ENCODE measurements around the gene ZNF655.
"Not testable (repeated sequence)": the region's sequence is repeated elsewhere in the genome, so short reads cannot be mapped to it uniquely, and the experiment has no call there.

ZNF655 gene

DNA sequence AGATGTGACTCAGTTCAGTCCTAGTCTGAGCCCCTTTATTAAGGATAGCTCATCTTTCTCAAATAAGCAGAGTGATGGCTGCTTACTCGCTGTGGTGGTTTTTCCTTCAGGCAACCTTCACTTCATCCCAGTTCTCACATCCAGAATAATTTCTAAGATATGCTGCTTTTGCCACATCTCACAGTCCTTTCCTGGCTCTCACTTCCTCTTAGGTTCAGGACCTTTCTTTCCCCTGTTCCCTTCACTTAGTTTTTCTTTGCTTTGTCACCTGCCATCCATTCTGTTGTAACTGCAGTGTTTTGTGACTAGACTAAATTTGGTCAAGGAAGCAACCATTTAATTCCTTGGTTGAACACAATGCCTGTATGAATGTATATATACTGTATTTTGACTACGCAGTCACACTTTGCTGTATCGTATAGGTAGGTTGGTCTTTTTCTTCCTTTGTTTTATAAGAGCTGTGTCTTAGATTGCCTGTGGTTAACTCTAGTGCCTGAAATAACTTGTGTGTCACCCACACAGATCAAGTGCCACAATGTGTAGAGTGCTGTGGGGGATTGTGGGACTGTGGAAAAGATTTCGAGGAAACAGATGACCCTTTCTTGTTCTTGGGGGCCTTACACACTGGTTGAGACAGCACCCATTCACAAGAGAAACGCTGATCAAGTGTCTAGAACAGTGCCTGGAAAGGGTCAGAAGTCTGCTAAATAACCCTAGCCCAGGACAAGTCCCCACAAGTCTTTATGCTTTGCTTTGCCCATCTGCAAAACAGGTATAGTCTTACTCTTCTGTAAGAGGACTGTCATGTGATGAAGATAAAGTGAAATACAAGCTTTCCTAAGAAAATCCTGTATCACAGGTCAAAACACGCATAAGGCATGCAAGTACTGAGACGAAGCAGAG, 2.6 kb downstream of the ZNF655 start:
- no peak for DNase-seq (ENCODE audit: low read depth in 2 of 2)

DNA sequence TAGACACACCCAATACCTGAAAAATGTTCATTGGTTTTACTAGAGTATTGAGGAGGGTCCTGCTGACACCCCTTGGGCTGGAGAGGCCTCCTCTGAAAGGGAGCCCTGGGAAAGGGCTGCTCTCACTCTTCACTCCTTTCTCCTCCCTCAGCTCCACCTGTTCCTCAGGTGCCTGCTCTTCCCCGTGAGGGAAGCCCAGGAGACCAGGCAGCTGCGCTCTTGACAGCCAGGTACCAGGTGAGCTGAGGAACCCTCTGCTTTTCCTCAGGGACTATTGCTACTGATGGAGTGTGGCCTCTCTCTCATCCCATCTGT, 3.3 kb downstream of the ZNF655 start:
- DNase-seq (ENCODE audit: low read depth in 2 of 2), result no peak

DNA sequence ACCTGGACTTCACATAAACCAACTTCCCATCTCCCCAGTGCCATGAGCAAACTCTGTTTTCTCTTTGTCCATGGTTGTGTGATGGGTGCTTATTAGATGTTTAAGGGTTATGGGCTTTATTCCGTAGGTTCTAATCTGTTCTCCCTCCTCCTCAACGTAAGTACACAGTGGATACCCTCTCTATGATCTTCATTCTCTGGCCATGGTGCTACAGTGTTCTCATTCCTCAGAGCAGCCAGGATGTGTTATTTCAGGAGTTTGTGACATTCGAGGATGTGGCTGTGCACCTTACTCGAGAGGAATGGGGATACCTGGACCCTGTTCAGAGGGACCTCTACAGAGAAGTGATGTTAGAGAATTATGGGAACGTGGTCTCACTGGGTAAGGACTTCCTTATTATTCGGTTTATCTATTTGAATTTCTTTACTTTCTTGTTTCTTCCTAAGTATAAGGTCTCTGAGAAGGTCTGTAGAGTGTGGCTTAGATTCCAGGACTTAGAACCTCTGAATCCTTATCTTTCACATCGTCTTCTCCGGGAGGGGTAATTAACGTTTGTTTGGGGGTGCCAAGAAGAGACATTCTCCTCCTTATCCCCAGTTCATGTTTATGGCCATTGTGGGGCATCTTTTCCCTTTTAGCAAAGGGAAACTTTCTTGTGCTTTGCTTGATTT, 3.8 kb downstream of the ZNF655 start:
- DNase-seq (ENCODE audit: low read depth in 2 of 2), result no peak

DNA sequence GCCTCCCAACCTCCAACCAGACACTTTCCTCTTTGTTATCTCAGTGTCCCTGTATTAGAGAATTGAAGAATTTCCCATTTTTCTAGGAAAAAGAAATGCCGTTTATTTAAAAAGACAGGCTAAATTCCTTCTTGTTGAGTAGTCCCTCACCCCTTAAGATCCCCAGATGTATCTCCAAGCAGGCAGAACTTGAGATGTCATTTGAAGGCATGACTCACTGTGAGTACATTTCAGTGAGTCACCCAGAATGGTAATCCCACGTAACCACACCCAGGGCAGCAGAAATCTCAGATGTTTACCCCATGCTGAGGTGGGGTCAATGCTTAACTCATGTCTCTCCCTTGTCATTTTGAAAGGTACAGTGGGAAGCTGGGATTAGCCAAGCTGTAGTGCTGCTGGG, 4.4 kb downstream of the ZNF655 start:
- DNase-seq (ENCODE audit: low read depth in 2 of 2), result peak; percentile 31 to 33

DNA sequence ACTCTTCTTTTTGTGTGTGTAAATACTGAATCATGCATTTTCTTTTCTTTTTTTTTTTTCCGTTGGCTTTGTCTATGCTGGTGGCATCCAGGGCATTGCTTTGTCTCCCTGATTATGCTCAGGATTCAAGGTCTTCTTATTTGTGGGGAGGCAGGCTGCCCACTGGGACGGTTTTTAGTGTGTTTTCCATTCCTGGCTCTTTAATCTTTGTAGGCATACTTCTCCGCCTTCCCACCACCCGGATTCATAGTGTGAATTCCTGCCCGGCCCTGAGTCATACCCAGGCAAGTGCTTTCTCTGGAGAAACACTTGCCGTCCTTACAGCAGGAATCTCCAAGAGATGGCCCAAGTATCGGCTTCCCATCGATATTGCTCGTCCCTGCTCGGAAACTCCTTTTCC, 5.2 kb downstream of the ZNF655 start:
- no peak for DNase-seq (ENCODE audit: low read depth in 2 of 2)

DNA sequence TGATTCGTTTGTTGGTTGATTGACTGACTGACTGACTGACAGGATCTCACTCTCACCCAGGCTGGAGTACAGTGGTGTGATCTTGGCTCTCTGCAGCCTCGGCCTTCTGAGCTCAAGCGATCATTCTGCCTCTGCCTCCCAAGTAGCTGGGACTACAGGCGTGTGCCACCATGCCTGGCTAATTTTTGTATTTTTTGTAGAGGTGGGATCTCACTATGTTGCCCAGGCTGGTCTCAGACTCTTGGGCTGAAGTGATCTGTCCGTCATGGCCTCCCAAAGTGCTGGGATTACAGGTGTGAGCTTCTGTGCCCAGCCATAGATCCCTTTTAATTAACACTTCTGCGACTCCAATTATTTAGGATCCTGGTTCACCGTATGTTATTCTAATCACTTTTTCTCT, 10.3 kb downstream of the ZNF655 start:
- DNase-seq (ENCODE audit: low read depth in 2 of 2), result not testable (repeated sequence)

DNA sequence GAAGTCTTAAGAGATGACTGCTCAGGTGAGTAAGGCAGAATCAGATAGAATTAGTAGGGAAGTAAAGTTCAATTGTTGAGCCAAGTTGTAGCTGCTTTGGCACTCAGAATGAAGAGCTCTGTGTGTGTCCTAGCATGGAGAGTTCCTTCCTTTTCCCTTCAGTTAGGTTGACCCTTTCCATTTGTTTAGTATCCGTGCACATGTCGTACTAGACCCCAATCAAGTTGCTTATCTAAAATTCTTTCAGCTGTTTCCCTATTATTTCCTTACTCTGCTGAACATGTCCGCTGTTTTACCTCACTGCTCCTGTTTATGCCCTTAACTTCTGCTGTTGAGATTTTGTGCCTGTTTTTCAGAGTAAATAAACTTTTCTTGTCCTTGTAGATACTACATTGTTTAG, 13.3 kb downstream of the ZNF655 start:
- no peak for DNase-seq (ENCODE audit: low read depth in 2 of 2)

DNA sequence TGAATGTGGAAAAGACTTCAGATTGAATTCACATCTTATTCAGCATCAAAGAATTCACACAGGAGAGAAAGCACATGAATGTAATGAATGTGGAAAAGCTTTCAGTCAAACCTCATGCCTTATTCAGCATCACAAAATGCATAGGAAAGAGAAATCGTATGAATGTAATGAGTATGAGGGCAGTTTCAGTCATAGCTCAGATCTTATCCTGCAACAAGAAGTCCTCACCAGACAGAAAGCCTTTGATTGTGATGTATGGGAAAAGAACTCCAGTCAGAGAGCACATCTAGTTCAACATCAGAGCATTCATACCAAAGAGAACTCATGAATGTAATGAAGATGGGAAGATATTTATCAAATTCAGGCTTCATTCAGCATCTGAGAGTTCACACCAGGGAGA, 14.8 kb downstream of the ZNF655 start:
- no peak for DNase-seq (ENCODE audit: low read depth in 2 of 2)

DNA sequence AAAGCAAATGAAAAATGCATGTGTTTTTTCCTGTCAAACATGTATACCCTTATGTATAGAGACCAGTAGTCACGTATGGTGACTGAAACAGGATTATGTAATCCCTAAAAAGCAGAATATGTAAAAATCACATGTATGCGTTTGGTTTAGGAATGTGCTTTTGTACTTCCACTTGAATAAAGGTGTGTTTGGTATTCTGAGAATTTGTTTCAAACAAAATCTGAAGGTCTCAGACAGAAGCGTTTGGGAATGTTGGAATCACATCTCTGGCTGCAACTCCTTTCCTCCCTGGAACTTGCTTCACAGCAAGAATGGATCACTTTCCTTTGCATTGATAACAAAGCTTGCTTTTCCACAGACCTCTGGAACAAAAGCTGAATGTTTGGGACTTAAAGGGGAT, 17.8 kb downstream of the ZNF655 start:
- no peak for DNase-seq (ENCODE audit: low read depth in 2 of 2)

DNA sequence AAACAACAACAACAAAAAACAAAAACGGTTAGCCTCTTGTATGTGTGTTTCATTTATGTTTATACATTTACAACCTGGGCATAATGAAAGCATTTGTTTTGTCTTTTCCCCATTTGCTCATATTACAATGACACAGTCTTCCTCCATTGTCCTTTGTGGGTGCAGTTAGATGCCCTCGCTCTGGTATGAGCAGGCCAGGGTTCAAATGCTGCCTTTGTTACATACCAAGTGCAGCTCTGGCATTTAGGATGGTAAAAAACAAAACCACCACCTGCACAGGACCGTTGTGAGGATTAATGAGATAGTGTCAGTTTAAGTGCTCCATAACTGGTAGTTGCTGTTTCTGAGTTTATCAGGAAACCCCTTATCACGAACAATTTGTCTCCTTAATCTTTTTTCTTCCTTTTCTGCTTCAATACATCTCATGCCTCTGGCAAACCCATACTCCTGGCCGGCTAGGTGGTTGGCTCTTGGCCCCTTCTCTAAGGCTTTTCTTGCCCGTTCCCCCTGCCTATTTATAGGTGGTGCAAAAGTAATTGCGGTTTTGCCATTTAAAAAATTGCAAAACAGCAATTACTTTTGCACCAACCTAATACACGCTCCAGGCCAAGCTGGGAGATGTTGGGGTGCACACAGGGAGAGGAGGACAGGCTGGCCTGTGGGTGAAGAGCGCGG, 21.0 kb downstream of the ZNF655 start:
- no peak for DNase-seq (ENCODE audit: low read depth in 2 of 2)

DNA sequence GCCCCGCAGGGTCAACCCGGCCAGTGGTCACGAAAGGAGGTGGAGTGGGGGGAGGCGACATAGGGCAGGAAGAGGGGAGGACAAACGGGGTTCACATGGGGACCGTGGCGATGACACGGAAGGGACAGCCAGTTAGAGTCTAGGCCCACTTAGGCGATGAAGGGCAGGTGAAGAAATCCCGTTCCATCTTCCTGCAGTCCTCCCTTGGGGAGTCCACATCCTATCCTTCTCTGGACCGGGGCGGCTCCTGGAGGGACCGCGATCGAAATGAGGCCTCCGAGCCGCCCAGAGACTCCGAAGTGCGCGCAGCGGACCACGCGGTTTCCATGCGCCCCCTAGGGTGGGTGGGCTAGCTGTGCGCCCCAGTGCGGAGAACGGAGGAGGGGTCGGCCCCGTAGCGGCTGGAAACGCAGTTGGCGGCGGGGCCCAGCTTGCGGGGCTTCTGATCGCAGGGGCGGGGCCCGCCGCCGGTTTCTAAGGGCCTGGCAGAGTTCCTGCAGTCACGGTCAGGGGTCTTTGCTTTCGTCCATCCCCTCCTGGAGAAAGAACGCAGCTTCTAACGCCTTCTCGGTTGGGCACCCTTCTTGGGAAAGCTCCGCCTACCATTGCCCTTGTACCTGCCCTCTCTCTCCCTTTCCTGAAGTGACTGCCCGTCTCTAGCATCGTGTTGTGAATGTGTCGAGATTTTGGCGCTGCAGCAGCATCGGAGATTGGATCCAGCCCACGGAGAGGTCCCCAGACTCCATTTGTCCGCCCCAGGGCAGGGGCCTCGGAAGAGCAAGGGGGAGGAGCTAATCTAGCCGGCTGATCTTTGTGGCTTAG, 21.7 kb downstream of the ZNF655 start:
- peak; percentile 29 to 60 for DNase-seq (ENCODE audit: low read depth in 2 of 2)

DNA sequence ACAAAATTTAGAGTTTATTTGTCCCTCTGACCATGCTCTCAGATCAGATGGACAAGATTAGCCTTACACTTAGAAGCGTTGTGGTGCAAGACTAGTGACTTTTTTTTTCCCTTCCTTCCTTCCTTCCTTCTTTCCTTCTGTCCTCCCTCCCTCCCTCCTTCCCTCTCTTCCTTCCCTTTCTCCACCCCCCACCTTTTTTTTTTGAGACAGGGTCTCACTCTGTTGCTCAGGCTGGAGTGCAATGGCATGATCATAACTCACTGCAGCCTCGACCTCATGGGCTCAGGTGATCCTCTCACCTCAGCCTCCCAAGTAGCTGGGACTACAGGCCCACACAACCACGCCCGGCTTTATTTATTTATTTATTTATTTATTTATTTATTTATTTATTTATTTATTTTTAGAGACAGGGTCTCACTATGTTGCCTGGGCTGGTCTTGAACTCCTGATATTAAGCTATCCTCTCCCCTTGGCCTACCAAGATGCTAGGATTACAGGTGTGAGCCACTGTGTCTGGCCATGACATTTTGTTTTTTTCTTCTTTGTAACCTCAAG, 22.4 kb downstream of the ZNF655 start:
- DNase-seq (ENCODE audit: low read depth in 2 of 2), result not testable (repeated sequence)

DNA sequence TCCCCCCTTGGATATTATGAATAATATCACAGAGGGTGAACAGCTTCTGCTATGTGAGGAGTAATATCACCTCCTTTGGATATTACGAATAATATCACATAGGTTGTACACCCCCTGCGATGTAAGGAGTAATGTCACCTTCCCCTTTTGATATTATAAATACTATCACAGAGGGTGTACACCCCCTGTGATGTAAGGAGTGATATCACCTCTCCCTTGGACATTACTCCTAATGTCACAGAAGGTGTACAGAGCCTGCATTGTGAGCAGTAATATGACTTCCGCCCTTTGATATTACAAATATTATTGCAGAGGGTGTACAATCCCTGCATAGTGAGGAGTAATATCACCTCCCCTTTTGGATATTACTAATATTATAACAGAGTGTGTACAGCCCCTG, 30.4 kb downstream of the ZNF655 start:
- DNase-seq (ENCODE audit: low read depth in 2 of 2), result no peak

DNA sequence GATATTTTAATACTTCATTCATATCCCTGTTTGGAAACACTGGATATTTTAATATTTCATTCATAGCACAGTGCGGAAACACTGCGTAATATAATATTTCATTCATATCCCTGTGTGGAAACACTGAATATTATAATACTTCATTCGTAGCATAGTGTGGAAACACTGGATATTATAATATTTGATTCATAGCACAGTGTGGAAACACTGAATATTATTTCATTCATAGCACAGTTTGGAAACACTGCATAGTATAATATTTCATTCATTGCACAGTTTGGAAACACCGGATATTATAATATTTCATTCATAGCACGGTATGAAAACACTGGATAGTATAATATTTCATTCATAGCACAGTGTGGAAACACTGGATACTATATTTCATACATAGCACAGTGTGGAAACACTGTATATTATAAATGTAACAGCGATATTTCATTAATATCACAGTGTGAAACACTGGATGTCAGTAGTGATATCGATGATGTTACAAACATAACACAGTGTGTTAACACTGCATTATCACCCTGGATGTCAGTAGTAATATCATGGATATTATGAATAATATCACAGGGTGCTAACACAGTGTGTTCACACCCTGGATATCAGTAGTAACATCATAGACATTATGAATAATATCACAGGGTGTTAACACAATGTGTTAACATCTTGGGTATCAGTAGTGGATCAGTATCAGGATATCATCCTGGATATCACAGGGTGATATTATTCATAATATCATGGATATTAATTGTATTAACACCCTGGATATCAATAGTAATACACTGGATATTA, 36.7 kb downstream of the ZNF655 start:
- no peak for DNase-seq (ENCODE audit: low read depth in 2 of 2)

DNA sequence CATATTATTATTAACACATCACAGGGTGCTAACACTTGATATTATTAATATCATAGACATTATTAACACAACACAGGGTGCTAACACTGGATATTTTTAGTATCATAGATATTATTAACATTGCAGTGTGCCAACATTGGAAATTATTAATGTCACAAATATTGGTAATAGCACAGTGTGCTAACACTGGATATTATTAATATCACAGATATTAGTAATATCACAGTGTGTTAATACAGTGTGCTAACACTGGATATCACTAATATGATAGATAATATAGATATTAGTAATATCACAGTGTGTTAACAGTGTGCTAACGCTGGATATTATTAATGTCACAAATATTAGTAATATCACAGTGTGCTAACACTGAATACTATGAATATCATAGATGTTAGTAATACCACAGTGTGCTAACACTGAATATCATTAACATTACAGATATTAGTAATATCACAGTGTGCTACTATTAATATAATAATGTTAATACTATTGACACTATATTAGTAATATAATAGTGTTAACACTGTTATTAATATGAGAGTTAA, 38.0 kb downstream of the ZNF655 start:
- DNase-seq (ENCODE audit: low read depth in 2 of 2), result no peak

DNA sequence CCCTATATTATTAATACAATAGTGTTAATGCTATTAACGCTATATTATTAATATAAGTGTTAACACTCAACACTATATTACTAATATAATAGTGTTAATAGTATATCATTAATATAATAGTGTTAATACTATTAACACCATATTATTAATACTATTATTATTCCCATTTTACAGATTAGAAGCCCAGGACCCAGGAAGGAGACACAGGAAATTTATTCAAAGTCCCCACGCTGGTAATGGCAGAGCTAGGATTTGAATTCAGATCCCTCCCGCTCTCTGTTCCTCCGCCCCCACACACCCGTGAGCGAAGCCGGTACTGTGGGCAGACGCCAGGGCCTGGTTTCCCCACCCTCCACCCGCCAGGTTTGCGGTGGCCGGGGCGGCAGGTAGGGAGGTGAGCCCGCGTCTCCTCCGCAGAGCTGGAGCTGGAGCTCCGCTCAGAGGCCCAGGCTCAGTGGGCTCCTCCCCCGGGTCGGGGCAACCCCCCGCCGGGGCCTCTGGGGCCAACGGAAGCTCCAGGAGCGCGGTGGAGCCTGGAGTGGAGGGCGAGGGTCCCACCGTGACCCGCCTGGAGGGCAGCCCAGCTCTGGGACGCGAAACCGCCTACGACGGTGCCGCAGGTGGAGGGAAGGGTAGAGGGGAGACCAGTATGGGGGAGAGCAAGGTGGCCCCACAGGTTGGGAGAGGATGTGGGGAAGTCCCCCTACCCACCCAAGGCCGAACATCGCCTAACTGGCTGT, 39.5 kb downstream of the ZNF655 start, which contains the start of gene TMEM225B:
Gene TMEM225B (plus strand): TSS at position 506 of the 740 bp plus-strand sequence. CDS start 6,122 bp downstream, outside the sequence.
- no peak for DNase-seq (ENCODE audit: low read depth in 2 of 2)

DNA sequence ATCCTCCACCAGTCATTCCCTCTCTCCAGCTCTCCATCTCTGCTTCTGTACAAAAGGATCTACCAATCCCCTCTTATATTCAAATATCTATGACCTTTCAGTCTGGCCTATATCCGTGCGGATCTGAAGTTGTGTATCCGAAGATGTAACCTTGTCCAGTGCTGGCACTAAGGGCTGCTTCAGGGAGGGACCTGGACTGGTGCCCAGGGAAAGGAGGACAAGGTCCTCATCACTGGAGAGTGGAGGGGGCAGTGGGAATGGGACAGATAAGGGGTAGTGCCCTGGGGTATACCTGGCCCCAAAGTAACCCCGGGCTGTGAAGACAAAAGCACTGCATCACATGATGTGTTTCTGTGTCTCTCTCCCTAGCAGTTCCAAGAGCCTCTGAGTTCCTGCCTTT, 41.4 kb downstream of the ZNF655 start:
- no peak for DNase-seq (ENCODE audit: low read depth in 2 of 2)

DNA sequence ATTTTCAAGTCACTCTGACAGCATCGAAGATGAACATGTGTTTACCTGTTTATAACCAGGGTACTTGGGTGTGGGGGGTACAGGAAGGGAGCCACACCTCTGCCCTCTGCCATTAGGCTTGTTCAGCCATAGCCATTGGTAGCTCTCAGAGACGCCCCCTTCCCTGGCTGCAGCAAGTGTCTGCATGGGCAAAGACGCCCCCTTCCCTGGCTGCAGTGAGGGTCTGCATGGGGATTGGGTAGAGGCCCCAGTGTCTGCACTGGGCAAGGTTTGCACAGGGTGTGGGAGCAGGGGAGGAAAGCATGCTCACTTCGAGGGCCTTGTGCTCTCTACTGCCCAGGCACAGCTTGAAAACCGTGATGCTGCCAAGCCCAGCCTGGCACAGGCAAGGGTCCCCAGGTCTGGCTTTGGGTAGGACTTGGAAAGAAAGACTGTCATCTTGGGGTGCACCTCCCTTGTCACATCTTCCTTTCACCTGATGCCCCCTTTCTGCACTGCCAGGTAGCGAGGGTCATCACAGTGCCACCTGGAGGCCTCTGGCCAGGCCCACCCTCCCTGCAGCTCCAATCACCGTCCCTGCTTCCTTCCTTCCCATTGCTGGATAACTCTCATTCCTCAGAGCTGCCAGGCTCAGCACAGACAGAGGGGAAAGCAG, 43.3 kb downstream of the ZNF655 start:
- DNase-seq (ENCODE audit: low read depth in 2 of 2), result no peak

DNA sequence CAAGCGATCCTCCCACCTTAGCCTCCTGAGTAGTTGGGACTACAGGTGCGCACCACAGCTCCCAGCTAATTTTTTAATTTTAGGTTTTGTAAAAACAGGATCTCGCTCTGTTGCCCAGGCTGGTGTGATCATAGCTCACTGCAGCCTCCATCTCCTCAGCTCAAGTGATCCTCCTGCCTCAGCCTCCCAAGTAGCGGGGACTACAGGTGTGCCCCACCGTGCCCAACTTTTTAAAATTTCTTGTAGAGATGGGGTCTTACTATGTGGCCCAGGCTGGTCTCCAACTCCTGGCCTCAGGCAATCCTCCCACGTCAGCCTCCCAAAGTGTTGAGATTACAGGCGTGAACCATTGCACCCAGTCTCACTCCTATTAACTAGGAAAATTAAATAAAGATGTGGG, 47.1 kb downstream of the ZNF655 start:
- no peak for DNase-seq (ENCODE audit: low read depth in 2 of 2)
